CD1c-positive myeloid dendritic cell (primary cell): ENCODE measurements around the gene GGN.
"Not testable (repeated sequence)": the region's sequence is repeated elsewhere in the genome, so short reads cannot be mapped to it uniquely, and the experiment has no call there.

Experiments
- DNase-seq: peaks from one replicate; pipeline ENCODE4 v3.0.0-alpha.2; 2016; ENCODE audit errors: extremely low spot score

The GGN gene

GRCh38 chr19:38386300-38386970 lies 1.4 kb downstream of the GGN start:
- no peak for DNase-seq

DNA sequence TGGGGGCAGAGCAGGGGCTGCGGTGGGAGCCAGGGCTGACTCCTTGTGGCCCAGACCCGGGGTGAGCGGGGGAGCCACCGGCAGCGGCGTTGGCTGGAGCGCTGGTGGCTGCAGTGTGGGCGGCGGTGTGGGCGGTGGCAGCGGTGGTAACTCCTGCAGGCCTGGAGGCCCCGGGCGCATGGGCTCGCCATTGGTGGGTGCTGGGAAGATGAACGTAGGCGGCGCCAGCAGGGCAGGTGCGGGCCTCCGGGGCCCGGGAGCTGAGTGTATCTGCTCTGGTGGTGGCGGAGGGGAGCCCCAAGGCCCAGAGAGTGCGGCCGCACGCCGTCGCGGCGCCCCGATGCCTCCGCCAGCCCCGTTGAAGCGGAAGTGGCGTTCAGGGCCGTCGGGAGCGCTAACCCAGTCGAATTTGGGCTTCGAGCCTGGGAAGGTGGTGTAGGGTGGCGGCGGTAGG lies 2.0 kb downstream of the GGN start:
- no peak for DNase-seq

DNA sequence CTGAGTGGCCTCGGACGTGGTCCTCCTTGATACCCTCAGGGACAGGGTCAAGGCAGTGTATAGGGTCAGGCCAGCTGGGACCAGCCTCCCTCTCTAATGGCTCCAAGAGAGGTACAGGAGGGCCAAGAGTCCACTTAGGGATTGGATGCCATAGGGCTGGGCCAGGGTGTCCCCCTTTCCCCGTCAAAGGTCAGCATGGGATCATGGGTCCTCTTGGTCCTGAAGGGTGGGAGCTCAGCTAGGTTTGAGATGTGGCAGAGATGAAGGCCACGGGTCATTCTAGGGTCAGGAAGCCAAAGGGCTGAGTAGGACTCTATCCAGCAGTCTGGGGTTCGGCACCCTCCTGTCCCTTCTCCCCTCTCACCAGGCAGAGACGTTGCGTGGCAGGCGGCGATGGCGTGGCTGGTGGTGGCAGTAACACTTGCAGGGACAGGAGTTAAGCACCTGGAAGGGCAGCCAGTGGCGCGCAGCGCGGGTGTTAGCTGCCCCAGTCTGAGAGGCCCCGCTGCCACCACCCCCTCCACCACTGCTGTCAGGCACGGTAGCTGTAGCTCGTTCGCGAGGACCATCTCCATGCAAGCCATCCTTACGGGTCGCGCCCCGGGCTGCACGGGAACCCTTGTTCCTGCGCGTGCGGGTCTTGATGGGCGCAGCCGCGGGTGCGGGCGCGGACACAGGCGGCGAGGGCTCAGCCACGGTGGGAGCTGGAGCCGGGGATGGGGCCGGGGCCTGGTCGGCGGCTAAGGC lies 2.6 kb downstream of the GGN start:
- no peak for DNase-seq

DNA sequence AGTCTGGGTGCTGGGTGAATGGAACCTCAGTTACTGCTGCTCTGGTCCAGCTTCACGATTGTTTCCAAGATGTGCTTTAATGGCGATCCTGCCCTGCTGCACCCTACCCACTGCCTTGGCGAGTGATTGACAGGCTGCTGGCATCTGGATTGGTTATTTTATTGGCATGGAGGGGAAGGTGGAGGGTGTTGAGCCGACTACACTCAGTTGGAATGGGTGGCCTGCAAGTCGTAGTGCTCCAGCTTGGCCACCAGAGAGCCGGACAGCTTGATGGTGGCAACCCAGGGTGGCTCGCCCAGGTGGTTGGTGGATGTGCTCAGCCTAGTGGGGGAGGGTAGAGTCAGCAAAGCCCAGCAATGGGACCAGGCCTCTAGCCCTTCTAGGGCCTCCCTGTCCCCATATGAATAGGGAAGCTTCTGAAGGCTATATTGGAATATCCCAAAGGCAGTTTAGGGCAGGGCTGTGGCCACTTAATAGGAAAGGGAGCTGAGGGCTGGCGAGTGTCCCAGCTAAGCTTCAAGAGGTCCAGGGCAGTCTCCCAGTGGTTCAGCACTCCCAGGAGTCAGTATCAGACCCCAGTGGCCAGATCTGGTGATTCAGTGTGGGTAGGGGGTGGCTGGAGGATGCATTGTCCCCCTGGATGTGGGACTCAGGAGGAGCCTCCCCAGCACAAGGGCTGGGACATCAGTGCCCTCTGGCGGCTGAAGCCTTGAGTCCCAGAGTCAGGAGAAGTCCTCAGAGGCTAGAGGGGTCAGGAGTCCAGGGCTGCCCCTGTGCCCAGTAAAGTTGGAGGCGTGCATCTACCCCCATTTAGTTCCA lies 3.4 kb downstream of the GGN start:
- no peak for DNase-seq

GRCh38 chr19:38383743-38384142 lies 4.1 kb downstream of the GGN start:
- DNase-seq = no peak

DNA sequence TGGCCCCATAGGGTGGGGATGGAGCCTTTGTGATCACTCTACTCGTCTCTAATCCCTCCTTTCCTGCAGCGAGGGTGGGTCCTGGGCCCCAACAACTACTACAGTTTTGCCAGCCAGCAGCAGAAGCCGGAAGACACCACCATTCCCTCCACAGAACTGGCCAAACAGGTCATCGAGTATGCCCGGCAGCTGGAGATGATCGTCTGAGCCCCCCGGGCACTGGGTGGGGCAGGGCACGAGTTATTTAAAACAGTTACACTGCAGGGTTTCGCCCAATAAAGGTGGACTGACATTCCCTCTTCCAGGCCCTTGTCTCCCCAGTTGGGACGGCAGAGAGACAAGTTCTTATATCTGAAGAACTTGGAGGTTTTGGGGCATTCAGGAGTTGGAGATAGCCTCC lies 4.7 kb downstream of the GGN start:
- no peak for DNase-seq

- DNase-seq = no peak
Measured at GRCh38 chr19:38381138-38381537, 6.7 kb downstream of the GGN start.

GRCh38 chr19:38378866-38379265 lies 9.0 kb downstream of the GGN start:
- DNase-seq = no peak

GRCh38 chr19:38377052-38377451 lies 10.8 kb downstream of the GGN start:
- no peak for DNase-seq

- DNase-seq = no peak
Measured at GRCh38 chr19:38376576-38376975, 11.3 kb downstream of the GGN start.

- no peak for DNase-seq
Measured at GRCh38 chr19:38375748-38376147, 12.1 kb downstream of the GGN start.

- no peak for DNase-seq
Measured at GRCh38 chr19:38375098-38375493, 12.7 kb downstream of the GGN start.

GRCh38 chr19:38374332-38375097 lies 13.3 kb downstream of the GGN start, which contains the start of gene PSMD8:
PSMD8 (plus strand) TSS chr19:38374571; CDS start chr19:38374602, 31 bp downstream.
- DNase-seq = peak; percentile 99

DNA sequence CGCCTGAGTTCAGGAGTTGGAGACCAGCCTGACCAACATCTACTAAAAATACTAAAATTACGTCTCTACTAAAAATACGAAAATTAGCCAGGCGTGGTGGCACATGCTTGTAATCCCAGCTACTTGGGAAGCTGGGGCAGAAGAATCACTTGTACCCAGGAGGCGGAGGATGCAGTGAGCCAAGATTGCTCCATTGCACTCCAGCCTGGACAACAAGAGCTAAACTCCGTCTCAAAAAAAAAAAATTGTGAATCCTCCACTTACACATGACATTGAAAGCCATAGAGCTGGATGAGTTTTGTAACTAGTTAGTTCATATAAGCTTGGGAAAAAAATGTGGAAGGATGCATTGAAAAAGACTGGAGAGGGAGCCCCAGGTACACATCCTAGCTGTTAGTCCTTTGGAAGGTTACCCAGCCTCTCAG lies 13.9 kb downstream of the GGN start:
- no peak for DNase-seq

DNA sequence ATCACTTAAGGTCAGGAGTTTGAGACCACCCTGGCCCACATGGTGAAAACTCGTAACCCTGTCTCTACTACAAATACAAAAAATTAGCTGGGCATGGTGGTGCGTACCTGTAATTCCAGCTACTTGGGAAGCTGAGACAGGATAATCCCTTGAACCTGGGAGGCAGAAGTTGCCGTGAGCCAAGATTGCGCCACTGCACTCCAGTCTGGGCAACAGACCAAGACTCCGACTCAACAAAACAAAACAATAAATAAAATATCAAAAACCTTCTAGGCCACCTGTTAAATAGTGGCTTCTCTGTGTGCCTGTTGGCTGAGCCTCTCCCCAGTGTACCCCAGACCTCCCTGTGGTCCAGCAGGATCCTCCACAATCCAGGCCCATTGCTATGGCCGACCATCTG lies 16.8 kb downstream of the GGN start:
- no peak for DNase-seq

DNA sequence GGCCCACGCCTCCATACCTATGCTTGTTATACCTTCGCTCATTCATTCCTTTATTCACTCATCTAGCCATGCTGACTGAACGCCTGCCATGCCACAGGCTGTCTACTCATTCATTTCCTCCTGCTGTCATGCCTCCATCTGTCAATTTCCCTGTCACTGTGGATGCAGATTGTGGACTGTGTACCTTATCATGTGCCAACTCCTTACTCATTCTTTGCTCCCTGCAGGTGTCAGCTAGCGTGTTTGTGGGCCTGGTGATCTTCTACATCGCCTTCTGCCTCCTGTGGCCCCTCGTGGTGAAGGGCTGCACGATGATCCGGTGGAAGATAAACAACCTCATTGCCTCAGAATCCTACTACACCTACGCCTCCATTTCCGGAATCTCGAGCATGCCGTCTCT lies 17.5 kb downstream of the GGN start:
- no peak for DNase-seq

GRCh38 chr19:38369584-38369983 lies 18.2 kb downstream of the GGN start:
- no peak for DNase-seq

DNA sequence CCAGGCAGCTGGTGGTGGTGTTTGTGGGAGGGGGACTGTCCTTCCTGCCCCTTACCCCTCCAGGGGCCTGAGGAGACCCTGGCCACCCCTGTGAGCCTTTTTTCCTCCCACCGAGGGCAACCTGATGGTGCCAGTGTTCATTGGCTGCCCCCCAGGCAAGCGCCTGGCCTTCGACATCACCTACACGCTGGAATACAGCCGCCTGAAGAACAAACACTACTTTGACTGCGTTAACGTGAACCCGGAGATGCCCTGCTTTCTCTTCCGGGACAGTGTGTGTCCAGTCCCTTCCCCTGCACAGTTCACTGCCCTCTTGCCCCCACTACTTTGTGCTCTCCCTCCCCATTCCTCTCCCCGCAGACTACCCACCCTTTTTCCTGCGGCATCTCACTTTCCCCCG lies 20.8 kb downstream of the GGN start:
- DNase-seq = no peak

DNA sequence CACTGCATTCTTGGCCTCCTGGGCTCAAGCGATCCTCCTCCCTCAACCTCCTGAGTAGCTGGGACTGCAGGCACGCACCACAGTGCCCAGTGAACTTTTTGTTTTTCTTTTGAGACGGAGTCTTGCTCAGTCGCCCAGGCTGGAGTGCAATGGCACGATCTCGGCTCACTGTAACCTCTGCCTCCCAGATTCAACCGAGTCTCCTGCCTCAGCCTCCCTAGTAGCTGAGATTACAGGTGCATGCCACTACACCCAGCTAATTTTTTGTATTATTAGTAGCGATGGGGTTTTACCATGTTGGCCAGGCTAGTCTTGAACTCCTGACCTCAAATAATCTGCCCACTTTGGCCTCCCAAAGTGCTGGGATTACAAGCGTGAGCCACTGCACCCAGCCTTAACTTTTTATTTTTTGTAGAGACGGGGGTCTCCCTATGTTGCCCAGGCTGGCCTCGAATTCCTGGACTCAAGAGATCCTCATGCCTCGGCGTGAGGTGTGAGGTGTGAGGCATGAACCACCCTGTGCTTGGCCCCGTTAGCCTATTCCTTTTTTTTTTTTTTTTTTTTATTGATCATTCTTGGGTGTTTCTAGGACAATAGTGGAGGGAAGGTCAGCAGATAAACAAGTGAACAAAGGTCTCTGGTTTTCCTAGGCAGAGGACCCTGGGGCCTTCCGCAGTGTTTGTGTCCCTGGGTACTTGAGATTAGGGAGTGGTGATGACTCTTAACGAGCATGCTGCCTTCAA lies 24.7 kb downstream of the GGN start:
- not testable (repeated sequence) for DNase-seq

- DNase-seq = peak; percentile 86
Measured at GRCh38 chr19:38362076-38362945, 25.5 kb downstream of the GGN start.
